ENCODE measurements around the gene RUNX2.

Gene RUNX2

DNA sequence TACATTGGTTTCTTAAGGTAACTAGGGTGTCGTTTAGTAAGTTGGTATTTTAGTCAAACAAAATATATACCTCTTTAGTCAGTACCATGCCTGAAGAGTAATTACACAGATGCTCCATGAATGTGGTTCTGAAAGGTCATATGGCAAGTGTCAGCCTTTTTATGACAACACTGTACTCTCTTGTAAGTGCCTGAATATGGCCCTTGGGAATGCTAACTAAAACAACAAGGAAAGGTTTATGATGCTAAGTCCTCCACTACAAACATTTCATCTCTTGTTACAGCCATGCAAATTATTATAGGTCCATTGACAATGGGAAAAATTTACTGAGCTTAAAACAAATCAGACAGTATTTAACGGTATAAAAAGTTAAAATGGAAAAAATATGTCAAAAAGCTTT lies 88.6 kb downstream of the RUNX2 start:
- DNase-seq, result no peak

DNA sequence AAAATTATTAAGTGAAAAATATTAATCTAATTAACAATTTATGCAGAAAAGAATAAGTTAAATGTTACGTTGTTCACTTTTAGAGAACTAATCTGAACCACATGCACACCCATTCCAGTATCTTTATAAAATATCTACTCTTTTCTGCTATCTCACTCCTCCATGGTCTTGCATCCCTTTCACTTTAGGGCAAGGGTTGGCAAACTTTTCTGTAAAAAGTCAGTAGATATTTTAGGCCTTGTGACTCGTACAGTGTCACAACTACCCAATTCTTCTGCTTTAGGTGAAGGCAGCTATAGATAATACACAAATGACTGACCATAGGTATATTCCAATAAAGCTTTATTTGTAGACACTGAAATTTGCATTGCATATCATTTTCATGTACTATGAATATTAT lies 89.3 kb downstream of the RUNX2 start:
- no peak for DNase-seq

DNA sequence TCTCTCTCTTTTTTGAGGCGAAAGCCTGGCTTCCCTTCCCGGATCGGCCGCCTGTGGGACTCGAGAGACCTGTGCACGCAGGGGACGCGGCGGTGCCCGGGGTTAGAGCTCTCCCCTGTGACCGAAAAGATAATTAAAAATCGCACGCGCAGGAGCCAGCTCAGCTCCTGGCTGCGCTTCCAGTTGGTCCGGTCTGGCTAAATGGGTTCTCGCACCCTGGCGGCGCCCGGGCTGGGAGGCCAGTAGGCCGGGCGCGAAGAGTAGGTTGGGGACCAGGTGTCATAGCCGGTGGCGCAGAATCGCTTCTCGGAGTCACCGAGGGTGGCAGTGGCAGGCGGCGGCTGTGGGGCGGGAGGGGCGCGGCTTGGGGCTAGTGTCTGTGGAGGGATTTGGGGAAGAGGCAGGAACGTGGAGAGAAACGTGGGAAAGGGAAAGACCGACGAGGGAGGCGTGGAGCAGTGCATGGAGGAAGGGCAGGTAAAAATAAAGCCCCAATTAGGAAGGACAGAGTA lies 91.5 kb downstream of the RUNX2 start:
- peak; percentile 54 for DNase-seq

DNA sequence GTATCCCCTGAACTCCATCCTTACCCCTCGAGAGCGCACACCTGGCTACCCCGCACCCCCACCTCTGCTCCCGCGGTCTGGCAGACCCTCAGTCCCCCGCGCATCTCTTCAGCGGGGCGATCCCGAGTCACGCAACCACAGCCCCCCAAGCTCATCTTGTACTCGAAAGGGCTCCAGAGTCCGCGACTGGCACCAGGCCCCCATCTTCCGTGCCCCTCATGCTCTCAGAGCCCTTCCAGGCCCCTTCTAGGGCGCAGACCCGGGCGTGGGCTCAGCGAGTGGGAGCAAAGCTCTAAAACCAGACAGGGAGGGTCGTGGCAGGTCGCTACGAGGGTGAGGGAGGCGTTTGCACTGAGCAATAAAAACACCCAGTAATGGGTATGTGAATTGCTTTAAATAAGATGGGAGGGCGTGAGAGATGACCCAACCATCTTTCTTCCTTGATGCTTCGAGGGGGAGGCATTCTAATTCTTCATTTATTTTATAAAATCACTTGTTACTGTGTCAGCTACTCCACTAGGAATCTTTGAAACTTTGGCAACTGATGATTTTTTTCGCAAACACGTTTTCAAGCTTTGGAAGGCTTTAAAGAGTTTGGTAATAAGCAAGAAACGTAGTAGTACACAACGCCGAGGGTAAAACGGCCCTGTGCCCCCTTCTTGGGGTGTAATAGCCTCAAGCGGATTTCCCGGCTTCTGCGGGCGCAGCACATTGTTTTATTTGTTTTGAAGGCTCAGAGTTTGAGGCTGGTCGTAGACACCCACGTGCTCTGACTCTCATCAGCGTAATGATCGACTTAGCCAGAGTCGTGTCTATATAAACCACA lies 92.2 kb downstream of the RUNX2 start:
- DNase-seq, result no peak

DNA sequence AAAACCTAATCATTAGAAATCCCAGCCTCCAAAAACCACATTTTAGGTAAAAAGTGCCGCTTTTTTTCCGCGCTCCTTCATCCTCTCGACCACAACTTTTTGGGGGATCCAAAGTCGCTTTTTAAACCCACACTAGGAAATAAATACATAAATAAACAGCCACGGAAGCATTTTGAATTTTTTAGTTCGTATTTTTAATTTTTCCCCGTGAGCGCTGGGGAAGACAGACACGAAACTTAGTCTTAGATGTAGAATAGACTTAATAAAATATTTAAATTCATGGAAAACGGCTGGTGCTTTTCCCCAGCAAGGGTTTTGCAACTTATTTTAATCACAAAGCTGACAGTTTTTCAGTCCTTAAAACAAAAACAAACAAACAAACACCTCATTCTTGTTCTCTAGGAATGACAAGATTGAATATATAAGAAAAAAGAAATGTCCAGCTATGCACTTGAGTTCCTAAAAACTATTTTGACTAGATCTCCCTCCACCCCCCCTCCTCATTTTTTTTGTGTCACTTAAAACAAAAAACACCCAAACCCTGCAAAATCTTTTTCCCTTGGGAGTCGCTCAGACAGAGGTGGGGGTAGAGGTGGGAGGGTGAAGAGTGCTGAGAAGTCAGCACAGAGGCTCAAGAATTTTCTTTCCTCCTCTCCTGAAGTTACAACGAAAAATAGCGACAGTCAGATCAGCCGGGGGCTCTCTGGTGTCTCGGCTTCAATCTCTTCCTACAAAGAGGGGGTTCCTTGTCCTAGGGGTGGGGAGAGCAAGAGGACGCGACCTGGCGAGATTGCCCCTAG lies 93.0 kb downstream of the RUNX2 start:
- DNase-seq, result no peak

DNA sequence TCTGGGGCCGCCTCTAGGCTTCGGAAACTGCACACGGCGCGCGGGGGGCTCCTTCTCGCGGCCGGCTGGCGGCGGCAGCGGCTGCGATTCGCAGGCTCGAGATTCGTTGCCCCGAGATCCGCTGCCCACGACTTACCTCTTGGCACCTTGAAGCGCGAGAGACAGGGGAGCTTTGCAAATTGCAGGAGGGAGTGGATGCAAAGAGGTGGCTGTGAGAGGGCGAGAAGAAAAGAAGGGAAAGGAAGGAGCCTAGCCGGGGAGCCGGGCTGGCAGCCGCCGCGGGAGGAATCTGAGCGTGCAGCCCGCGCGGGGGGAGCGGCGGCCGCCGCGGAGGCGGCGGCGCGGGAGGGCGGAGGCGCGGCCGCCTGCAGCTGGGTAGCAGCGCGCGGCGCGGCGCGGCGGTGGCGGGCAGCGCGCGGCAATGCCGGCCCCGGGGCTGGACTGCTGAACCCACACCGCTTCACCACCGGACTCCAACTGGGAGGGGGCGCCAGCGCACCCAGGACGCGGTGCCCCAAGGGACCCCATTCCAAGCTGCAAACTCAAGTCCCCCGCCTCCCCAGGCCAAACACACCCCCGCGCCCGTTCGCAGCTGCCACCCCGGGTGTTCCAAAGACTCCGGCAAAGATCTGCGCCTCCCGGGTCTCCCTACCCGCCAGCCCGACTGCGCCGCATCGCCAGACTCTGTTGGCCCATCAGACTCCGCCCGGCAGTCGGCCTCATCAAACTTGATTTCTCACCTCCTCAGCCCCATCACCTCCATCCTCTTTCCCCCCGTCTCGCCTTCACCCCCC lies 93.8 kb downstream of the RUNX2 start:
- DNase-seq, result peak; percentile 37

DNA sequence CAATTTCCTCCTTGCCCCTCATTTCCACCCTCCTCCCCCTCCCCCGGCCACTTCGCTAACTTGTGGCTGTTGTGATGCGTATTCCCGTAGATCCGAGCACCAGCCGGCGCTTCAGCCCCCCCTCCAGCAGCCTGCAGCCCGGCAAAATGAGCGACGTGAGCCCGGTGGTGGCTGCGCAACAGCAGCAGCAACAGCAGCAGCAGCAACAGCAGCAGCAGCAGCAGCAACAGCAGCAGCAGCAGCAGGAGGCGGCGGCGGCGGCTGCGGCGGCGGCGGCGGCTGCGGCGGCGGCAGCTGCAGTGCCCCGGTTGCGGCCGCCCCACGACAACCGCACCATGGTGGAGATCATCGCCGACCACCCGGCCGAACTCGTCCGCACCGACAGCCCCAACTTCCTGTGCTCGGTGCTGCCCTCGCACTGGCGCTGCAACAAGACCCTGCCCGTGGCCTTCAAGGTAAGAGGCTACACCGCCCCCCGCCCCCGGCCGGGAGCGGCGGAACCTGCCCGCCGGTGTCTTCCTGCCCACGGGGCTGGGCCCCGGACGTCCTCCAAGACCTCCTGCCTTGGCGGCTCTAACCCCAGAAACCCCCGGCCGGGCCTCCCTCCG lies 94.5 kb downstream of the RUNX2 start:
- DNase-seq, result peak; percentile 20

DNA sequence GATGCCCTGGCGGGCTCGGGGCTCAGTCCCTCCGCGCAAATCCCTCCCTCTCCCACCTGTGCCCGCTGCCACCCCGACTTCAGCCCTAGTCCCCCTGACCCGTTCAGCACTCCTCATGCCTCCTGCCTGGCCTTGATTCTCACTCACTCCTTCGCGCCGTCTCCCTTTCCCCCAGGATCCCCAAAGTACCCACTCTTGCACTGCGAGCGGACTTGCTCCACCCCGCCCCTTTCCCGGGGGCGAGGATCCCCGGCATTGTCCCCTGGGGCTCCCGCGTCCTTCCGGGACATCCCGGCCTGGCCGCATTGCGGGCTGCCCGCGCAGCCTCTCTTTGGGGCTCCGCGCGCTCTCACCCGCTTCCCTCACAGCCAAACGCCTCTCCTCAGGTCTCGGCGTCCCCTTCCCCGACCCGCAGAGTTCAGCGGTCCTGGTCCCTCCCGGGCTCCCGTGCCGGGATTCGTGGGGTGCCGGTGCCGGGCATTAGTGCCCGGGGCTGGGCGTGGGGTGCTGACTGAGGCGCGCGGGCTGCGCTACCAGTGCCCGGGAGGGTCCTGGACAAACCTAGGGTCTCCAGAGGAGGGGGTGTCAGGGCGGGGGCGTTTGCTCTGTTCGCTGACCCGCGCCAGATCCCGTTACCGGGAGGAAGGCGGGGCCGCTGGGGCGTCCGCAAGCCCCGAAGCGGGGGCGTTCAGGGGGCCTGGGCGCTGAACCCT lies 95.1 kb downstream of the RUNX2 start:
- no peak for DNase-seq

DNA sequence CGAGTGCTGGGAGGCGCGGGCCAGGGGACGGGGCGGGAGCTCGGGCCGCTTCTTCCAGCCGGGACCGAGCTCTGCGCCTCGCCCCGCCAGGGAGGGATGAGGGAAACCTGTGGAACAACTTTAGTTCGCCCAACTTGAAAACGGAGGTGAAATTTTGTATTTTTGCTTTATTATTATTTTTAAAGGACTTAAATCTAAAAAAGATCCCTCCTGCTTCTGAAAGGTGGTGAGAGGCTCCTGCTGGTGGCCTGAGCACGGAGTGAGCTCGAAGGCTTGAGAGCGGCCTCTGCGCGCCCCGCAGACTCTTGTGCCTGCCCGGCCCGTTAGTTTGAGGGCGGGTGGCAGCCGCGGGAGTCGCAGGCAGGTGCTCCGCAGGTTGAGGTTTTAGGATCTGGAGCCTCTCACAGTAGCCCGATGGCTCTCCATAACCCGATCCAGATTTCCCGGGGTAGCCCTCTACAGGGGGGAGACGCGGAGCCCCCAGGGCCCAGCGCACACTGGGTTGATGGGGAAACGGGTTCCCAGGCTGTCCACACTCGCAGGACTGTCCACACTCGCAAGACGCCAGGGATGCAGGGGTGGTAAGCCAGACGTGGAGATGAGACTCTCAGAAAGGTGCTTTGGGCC lies 95.8 kb downstream of the RUNX2 start:
- no peak for DNase-seq

DNA sequence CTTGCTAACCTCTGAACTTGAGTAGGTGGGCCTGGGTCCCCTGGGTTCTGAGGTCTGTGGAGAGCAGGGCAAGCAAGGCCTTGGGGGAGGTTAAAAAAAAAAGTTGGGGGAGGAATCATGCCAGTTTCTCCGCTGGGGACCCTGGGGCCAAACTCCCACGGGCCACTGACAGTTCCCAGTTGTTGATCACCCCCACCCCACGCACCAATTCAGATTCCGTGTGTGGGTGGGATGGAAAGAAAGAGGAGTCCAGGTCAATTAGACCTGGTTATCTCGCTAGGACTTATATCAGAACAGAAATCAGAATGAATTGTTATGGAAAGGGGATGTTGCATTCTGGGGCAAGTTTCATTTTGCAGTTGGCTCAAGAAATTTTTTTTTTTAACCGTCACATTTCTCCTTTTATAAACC lies 96.3 kb downstream of the RUNX2 start:
- no peak for DNase-seq

DNA sequence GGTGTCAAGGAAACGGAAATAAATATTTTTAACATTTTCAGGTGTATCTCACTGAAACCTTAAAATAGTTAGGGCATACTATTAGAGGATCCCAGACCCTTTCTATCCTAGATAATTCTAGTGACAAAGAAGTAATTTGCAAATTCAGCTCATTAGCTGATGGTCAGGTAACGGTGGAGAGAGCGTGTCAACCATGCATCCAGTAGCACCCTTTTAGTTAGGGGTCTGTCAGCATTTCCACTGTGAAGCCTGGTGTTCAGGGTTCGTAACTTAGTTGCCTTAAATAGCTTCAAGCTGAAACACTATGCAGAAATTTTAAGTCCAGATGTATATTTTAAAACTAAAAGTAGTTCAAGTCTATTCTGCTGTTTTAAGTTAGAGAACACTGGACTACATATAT lies 98.1 kb downstream of the RUNX2 start:
- no peak for DNase-seq

DNA sequence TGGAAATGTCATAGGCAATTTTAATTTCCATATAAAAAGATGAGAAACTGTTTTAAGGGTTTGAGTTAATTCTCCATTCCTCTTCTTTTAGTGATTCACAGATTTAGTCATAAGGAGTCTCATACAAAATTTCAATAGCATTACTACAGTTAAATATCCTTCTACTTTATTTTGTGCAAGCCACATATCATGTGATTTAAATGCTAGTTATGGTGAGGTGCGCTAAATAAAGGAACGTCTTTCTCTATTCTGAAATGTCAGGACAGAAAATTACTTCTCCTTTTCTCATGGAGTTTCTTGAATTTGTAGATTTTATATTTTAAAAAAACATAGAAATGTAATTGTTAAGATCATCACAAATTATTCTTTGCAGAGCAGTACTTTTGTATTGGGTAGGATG lies 99.6 kb downstream of the RUNX2 start:
- no peak for DNase-seq

DNA sequence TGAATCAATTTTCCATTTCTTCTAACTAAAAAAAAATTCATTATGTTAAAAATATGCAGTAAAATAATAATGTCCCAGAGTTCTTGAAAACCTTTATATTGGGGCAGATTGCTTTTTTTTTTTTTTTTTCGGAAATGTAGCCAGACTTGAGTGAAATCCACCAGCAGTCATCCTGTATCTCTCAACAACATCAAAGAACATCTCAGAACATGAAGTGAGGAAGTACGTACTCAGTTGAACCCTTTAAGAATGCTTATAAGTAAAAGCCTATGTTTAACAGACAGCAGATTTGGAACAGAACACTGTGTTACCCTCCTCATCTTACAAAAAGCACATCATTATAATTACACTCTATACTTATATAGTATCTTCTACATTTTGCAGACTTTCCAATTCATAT lies 100.6 kb downstream of the RUNX2 start:
- DNase-seq, result no peak

DNA sequence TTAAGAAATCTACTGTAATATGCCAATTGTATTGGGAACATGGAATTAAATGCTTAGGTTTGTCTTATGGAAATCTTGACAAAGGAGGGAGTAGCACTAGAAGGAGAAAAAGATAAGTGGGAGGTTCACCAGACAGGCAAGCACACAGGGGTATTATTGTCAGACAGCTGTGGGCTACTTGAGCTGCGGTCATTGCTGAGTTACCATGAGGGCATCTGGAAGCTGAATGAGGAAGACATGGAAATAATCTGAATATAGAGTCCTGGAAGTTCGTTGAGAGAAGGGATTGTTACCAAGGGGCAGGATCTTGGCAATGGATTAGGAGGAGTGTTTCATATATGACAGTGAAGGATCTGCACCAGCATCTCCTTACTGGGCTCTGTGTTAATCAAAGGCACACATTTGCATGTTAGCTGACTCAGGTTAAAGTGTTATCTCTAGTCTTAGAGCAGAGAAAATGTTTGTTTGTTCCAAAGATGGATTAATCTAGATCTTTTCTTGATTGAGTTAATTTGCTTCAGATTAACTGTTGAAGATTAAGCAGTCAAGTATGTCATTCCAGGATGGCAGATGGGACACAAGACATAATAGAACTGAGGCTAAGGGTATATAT lies 102.6 kb downstream of the RUNX2 start:
- no peak for DNase-seq

DNA sequence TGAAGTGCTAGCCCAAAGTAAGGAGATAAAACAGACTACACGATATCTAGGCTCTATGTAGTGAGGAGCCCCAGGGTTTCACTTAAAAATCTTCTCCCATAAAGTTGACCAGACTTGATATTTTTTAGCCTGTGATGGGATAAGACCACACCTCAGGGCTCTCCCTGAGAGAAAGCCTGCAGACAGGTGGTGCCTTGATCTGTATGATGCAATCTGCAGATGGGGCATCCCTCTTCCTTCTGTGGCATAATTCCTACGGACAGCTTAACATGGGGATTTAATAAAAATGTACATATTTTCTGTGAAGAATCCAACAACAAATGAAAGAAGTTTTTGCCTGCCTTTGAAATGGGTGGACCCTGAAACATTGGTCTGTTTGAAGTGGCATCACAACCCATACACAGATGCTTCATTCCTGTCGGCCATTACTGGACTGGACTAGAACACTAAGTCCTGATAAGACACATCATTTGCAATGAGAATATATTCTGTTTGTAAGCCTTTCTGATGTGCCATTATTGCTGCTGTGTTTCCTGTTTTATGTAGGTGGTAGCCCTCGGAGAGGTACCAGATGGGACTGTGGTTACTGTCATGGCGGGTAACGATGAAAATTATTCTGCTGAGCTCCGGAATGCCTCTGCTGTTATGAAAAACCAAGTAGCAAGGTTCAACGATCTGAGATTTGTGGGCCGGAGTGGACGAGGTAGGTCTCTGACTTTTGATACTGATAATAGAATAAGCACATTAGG lies 103.4 kb downstream of the RUNX2 start:
- no peak for DNase-seq

DNA sequence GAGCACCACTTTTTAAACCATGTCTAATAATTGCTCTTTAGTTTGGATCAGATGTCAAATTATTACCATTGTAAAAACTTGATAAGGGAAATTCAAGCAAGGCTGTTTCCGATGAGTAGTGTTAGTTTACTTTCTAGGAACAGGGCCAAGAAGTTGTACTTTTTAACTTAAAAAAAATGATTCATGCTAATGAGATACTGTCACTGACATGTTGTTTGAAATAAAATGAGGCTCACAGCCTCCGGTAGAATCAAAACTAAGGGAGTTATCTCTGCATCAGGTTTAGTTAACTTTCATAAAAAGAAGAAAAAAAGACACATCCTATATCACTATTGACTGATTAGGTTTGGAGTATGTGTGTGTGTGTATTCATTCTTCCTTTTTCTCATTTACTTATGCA lies 104.8 kb downstream of the RUNX2 start:
- DNase-seq, result peak; percentile 50

DNA sequence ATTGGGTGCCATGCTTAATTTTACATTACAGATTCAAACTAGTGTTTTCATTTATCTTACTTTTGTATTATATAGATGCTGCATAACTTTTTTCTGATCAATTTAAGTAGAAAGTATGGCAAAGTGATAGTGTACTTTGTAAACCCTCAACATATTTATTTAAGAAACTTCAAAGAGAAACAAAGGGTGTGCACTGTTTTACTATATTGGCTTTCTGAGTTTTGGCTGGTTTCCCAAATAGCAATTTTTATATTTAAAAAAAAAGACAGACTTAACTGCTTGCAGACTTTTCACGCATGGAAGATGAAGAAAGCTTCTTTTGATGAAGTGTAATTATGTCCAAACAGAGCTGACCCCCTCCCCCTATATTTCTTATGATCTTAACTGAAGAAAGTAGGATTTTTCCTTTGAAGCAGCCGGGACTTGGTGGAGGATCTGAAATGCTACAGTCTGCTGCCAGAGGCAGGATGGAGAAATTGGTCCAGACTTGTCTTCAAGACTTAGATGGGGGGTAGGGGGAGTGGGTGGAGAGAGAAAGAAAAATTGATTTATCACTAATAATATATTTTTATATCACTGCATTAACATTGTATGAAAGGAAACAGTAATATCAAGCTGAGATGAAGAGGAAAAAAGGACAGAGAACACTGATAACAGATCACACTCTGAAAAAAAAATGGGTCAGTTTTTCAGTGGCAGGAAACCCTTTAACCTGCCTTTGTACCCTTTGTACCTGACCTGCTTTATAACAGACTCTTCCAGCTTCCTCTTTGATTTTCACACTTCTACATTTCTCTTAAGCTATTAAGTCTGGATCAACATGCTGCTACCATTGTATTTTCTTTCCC lies 105.6 kb downstream of the RUNX2 start:
- DNase-seq, result no peak

DNA sequence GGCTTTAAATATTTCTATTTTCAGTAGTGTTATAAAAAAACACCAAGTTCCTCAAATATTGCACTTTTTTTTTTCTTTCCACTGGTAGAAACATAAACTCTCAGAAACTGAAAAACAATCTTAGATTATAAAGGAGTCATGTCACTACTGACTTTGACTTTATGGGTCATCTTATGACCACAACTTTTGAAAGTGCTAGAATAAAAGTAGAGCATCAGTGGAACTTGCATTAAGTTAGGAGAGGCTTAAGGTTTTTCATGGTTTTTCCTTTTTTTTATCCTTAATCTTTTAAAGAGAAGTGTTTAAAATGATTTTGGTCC lies 106.2 kb downstream of the RUNX2 start:
- no peak for DNase-seq

DNA sequence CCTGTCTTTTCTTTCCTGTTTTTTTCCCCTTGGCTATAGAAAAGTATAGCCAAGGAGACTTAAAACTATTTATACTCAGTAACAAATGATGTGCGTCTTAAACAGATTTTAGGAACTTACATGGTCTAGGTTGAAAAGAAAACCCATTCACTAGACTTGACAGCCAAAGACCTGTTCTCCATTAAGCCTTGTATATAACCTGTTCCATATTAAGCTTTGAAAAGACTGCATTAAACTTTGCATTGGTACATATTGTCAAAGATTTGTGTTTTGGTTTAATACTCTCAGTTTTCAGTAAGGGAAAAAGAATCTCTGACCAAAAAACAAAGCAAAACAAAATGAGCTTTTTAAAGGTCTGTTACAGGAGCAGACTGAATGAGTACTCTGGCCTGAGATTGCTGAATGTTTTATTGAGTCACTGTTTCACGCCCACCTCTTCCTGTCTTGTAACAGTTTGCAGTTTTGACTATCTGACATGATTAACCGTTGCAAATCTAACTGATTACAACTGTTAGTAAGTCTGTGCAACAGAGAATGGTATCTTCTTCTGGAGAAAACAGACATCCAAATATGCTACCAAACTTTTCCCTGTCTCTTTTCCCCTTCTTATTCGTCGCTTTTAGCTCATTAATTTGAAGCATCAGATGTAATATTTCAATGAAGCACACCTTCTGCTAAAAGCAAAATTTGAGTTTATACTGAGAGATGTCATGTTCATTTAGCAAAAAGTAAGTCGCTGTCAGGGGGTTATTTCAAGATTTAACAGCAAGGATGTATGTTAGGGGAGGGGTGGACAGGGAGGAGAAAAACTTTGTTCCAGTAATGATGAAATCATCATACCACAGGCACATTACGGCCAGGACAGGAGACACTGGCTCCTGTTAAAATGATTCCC lies 108.7 kb downstream of the RUNX2 start:
- DNase-seq, result no peak
